CD14-positive monocyte (primary cell): ENCODE results near the gene SLC25A29. TPM values are rescaled to one million over a fixed set of nuclear protein-coding genes. Genes with fewer than 3 reads are reported as not detected.

Source experiments
- DNase-seq, 3 donors: peaks; one replicate each; pipeline ENCODE4 v3.0.0-alpha.2; 2011 to 2022
- H2AFZ ChIP-seq: 2 replicates; pipeline ENCODE4 v1.6.0; 2012; ENCODE audit warnings: mild to moderate bottlenecking, low read depth, low read length, inconsistent platforms; ENCODE audit not compliant: insufficient read depth, poor library complexity, severe bottlenecking
- H3K27ac ChIP-seq, 2 donors: 1 replicate in 1 of 2; 2 replicates in 1 of 2; pipeline ENCODE4 v1.5.1; 2012 to 2013; ENCODE audit warnings: low read length in 2 of 2, control low read depth in 1 of 2, inconsistent platforms in 1 of 2, low read depth in 1 of 2, mild to moderate bottlenecking in 1 of 2
- H3K27me3 ChIP-seq, 2 donors: one replicate each; pipeline versions ENCODE4 v1.6.0 to v1.6.1; 2011 to 2013; ENCODE audit warnings: low read length in 2 of 2; ENCODE audit not compliant: control insufficient read depth in 2 of 2, insufficient read depth in 2 of 2
- H3K36me3 ChIP-seq, 2 donors: replicated peaks in 1 of 2; 1 replicate in 1 of 2; 2 replicates in 1 of 2; pipeline versions ENCODE4 v1.5.1 to v1.6.1; 2012 to 2013; ENCODE audit warnings: low read length in 2 of 2, control low read depth in 1 of 2, inconsistent platforms in 1 of 2, mild to moderate bottlenecking in 1 of 2; ENCODE audit not compliant: insufficient read depth in 2 of 2, control insufficient read depth in 1 of 2
- H3K4me1 ChIP-seq, 2 donors: 1 replicate in 1 of 2; 2 replicates in 1 of 2; pipeline versions ENCODE4 v1.5.1 to v1.6.1; 2012 to 2013; ENCODE audit warnings: low read length in 2 of 2, control low read depth in 1 of 2, inconsistent platforms in 1 of 2, mild to moderate bottlenecking in 1 of 2, moderate library complexity in 1 of 2; ENCODE audit not compliant: insufficient read depth in 2 of 2, control insufficient read depth in 1 of 2
- H3K4me2 ChIP-seq: replicated peaks from 2 replicates; pipeline ENCODE3; 2012; ENCODE audit warnings: low read length, moderate library complexity, mild to moderate bottlenecking; ENCODE audit not compliant: poor library complexity, severe bottlenecking; ENCODE audit errors: extremely low read depth
- H3K4me3 ChIP-seq, 3 experiments: fragments of 200-600 bp in 1 of 3; sonication (generic) in 1 of 3; replicated peaks in 1 of 3; 1 replicate in 2 of 3; 2 replicates in 1 of 3; pipeline ENCODE4 v1.5.1; 2011 to 2013; ENCODE audit warnings: low read length in 3 of 3, mild to moderate bottlenecking in 3 of 3, control low read depth in 2 of 3, low read depth in 2 of 3, inconsistent platforms in 1 of 3, moderate library complexity in 1 of 3
- H3K79me2 ChIP-seq: 2 replicates; pipeline ENCODE4 v1.6.0; 2012; ENCODE audit warnings: mild to moderate bottlenecking, control low read depth, inconsistent platforms, low read length, moderate library complexity; ENCODE audit not compliant: insufficient read depth
- H3K9ac ChIP-seq: 2 replicates; pipeline ENCODE4 v1.6.0; 2017; ENCODE audit warnings: low read length, mild to moderate bottlenecking; ENCODE audit not compliant: insufficient read depth, poor library complexity, severe bottlenecking
- H3K9me3 ChIP-seq, 2 donors: replicated peaks in 1 of 2; 1 replicate in 1 of 2; 2 replicates in 1 of 2; pipeline versions ENCODE4 v1.5.1 to v1.6.1; 2012 to 2013; ENCODE audit warnings: low read length in 2 of 2, control low read depth in 1 of 2; ENCODE audit not compliant: control insufficient read depth in 1 of 2, insufficient read depth in 1 of 2
- H4K20me1 ChIP-seq: 2 replicates; pipeline ENCODE4 v1.6.0; 2012; ENCODE audit warnings: mild to moderate bottlenecking, low read length, control low read depth, moderate library complexity; ENCODE audit not compliant: insufficient read depth
- H3K27ac Mint-ChIP-seq, 7 donors: one replicate each; pipeline ENCODE4 v1.8.0; 2020; ENCODE audit warnings: mild to moderate bottlenecking in 7 of 7, mixed read lengths in 7 of 7, moderate library complexity in 6 of 7, inconsistent platforms in 2 of 7
- H3K27me3 Mint-ChIP-seq, 3 donors: one replicate each; pipeline ENCODE4 v1.8.0; 2021 to 2022; ENCODE audit warnings: low read depth in 3 of 3, mild to moderate bottlenecking in 3 of 3, mixed read lengths in 3 of 3, moderate library complexity in 3 of 3, inconsistent platforms in 1 of 3
- H3K36me3 Mint-ChIP-seq, 2 donors: one replicate each; pipeline ENCODE4 v1.8.0; 2020; ENCODE audit warnings: mixed read lengths in 2 of 2, inconsistent platforms in 1 of 2, mild to moderate bottlenecking in 1 of 2
- H3K4me1 Mint-ChIP-seq: one replicate; pipeline ENCODE4 v1.8.0; 2020; ENCODE audit warnings: mild to moderate bottlenecking, mixed read lengths
- H3K4me3 Mint-ChIP-seq, 2 donors: one replicate each; pipeline ENCODE4 v1.8.0; 2020; ENCODE audit warnings: mild to moderate bottlenecking in 2 of 2, mixed read lengths in 2 of 2, moderate library complexity in 1 of 2
- H3K9me3 Mint-ChIP-seq, 7 donors: one replicate each; pipeline ENCODE4 v1.8.0; 2020 to 2022; ENCODE audit warnings: mixed read lengths in 7 of 7, mild to moderate bottlenecking in 6 of 7, moderate library complexity in 6 of 7, inconsistent platforms in 2 of 7
- WGBS: methylation state at CpG from one replicate; pipeline ENCODE4 v1.1.5; 2013; ENCODE audit warnings: missing lambda C conversion rate; ENCODE audit not compliant: insufficient coverage; 5-methylcytosine and 5-hydroxymethylcytosine counted together
- intact Hi-C, 2 donors: fragments of 100-400 bp; cut with micrococcal nuclease; formaldehyde crosslinking; loops; one replicate each; pipeline versions ENCODE4 v1.15.0 to v1.15.1; 2023
- polyA plus RNA-seq, 3 donors: library from polyadenylated mRNA; depleted of rRNA in 1 of 3; unstranded in 2 of 3; stranded (reverse) in 1 of 3; fragments of 300-500 nt in 2 of 3; fragments of >200 nt in 1 of 3; fragmentation: Illumina TruSeq in 2 of 3; gene quantifications; 1 replicate in 2 of 3; 2 replicates in 1 of 3; pipeline ENCODE4 v1.2.3, GENCODE V29; 2012 to 2021
- TF ChIP-seq, protein P1 (sequence below): fragments of 200-600 bp; IDR thresholded peaks from one replicate; pipeline ENCODE4 v1.8.0; 2022; ENCODE audit warnings: antibody characterized with exemption, mild to moderate bottlenecking

Gene SLC25A29
- polyA plus RNA-seq, 3 donors = 16.9 to 114 (median 33.3) TPM

DNA sequence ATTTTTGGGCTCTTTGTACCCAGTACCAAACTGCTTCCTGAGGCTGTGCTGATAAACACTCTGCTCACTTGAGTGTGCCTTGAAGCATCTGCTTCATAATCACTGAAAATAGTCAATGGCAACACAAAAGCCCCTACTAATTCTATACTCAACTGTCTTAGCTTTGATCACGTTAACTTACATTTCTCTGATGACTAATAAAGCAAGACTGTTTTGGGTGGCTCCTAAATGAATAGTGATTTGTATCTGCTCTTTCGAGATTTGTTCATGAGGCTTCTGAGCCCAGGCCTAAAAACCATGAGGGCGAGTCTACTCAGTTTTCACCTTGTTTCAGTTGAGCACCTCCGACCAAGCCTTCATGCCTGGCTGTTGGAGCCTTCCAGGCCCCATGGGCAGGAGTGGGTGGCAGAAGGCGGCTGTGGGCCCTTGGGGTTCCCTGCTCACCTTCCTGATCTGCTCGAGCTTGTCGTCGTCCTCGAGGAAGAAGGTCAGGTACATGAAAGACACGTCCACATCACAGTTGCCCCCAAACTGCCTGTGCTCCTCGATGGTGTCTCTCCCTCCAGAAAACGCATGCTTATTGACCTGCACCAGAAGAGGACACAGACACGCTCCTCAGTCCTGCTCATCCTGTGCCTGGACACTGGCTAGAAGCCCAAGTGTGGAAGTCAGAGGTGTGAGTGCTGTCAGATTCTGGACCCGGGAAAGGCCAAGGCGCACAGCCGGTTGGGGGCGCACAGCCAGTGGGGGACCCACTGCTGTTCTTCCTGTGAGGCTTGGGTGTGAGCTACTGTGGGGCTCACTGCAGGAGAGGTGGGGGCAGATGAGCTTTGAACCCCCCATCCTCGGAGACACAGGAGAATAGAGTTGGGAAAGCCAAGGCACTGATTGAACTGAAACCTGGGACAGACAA lies 30.6 kb upstream of the SLC25A29 start:
- H3K4me2 ChIP-seq = no peak overlapping the region
- no peak overlapping the region for H3K4me3 ChIP-seq
- H3K4me1 ChIP-seq = peaks cover 23% of the 10 kb centered on the region in 2 donors
- no peak overlapping the region for H3K9ac ChIP-seq
- peaks cover 29% of the 10 kb centered on the region for H4K20me1 ChIP-seq
- no peaks in the 10 kb centered on the region for H3K9me3 ChIP-seq
- Mint-ChIP-seq H3K27me3 (peaks cover 0 to 7% (median 3%) of the 10 kb centered on the region in 3 donors), H3K27ac (peak overlapping the region in 5 of 7 donors; percentile 4 to 73 (median 63)), H3K36me3 (peaks cover 79 to 95% of the 10 kb centered on the region in 2 donors), H3K4me1 (peaks cover 23% of the 10 kb centered on the region), H3K9me3 (peaks cover 0 to 2% (median 0%) of the 10 kb centered on the region in 7 donors), H3K4me3 (no peak overlapping the region)
- H3K79me2 ChIP-seq = peaks cover 6% of the 10 kb centered on the region
- DNase-seq = peak in 1 of 3 donors; percentile 3
- WGBS = 95% methylated on average over 15 of the region's 18 CpGs
- TF ChIP-seq, protein P1, sequence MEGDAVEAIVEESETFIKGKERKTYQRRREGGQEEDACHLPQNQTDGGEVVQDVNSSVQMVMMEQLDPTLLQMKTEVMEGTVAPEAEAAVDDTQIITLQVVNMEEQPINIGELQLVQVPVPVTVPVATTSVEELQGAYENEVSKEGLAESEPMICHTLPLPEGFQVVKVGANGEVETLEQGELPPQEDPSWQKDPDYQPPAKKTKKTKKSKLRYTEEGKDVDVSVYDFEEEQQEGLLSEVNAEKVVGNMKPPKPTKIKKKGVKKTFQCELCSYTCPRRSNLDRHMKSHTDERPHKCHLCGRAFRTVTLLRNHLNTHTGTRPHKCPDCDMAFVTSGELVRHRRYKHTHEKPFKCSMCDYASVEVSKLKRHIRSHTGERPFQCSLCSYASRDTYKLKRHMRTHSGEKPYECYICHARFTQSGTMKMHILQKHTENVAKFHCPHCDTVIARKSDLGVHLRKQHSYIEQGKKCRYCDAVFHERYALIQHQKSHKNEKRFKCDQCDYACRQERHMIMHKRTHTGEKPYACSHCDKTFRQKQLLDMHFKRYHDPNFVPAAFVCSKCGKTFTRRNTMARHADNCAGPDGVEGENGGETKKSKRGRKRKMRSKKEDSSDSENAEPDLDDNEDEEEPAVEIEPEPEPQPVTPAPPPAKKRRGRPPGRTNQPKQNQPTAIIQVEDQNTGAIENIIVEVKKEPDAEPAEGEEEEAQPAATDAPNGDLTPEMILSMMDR = no peak
- no peak overlapping the region for H2AFZ ChIP-seq
- intact Hi-C loops = no loop called here
- H3K36me3 ChIP-seq = peaks cover 76 to 88% of the 10 kb centered on the region in 2 donors
- H3K27ac ChIP-seq = peak overlapping the region in 1 of 2 donors; percentile 22
- no peaks in the 10 kb centered on the region for H3K27me3 ChIP-seq

DNA sequence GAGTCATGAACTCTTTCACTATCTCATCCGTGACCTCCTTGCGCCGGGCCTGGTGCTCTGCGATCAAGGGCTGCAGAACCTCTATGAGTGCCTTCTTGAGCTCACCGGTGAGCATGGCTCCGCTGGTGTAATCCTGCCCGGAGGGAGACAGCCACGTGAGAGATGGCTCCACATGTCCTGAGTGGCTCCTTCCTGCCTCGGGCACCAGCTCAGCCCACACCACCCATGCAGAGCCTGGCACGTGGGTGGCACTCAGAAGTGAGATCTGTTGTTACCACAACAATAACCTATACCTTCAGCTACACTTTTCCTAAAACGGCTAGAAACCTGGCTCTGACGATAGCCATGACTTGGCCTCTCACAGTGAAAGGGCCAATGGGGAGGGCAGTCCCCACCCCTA lies 28.7 kb upstream of the SLC25A29 start:
- Mint-ChIP-seq H3K27ac (peak overlapping the region in 4 of 7 donors; percentile 9 to 32 (median 26)), H3K4me1 (peaks cover 5% of the 10 kb centered on the region), H3K36me3 (peaks cover 71 to 90% of the 10 kb centered on the region in 2 donors), H3K9me3 (peaks cover 0 to 2% (median 0%) of the 10 kb centered on the region in 7 donors), H3K4me3 (no peak overlapping the region), H3K27me3 (peaks cover 0 to 6% (median 2%) of the 10 kb centered on the region in 3 donors)
- Histone ChIP-seq H3K9me3 (no peaks in the 10 kb centered on the region), H3K27ac (no peak overlapping the region), H3K36me3 (peaks cover 68 to 80% of the 10 kb centered on the region in 2 donors), H3K27me3 (no peaks in the 10 kb centered on the region), H3K9ac (no peak overlapping the region), H3K4me3 (no peak overlapping the region), H3K79me2 (peaks cover 3% of the 10 kb centered on the region), H2AFZ (no peak overlapping the region), H3K4me2 (no peak overlapping the region), H4K20me1 (peaks cover 29% of the 10 kb centered on the region), H3K4me1 (peaks cover 4% of the 10 kb centered on the region in 2 donors)
- TF ChIP-seq, protein P1 = no peak
- no peak for DNase-seq
- intact Hi-C loops = no loop called here
- WGBS = 98% methylated on average over 12 of the region's 12 CpGs
